WERI-Rb-1 (cell line): ENCODE results near the gene TMEM201.

Experiments
- DNase-seq: peaks from one replicate; pipeline ENCODE4 v3.0.0-alpha.2; 2020
- H3K27ac ChIP-seq: fragments of 250-450 bp; sonication (Bioruptor Pico); 2 replicates; pipeline ENCODE4 v1.5.1; 2020; ENCODE audit warnings: mild to moderate bottlenecking, moderate library complexity
- H3K27me3 ChIP-seq: fragments of 250-450 bp; sonication (Bioruptor Pico); 2 replicates; pipeline ENCODE4 v1.5.1; 2021; ENCODE audit warnings: mild to moderate bottlenecking, low read depth, moderate library complexity; ENCODE audit not compliant: insufficient read depth, severe bottlenecking
- H3K36me3 ChIP-seq: fragments of 250-450 bp; sonication (Bioruptor Pico); 2 replicates; pipeline ENCODE4 v1.5.1; 2020; ENCODE audit warnings: mild to moderate bottlenecking, moderate library complexity
- H3K4me3 ChIP-seq: 2 replicates; pipeline ENCODE4 v1.5.1; 2011; ENCODE audit warnings: low read depth, mild to moderate bottlenecking, control low read depth, low read length
- H3K9me3 ChIP-seq: fragments of 250-450 bp; sonication (Bioruptor Pico); 2 replicates; pipeline ENCODE4 v1.5.1; 2021; ENCODE audit warnings: mild to moderate bottlenecking, moderate library complexity; ENCODE audit not compliant: severe bottlenecking
- CTCF ChIP-seq: IDR thresholded peaks from 2 replicates; pipeline ENCODE4 v1.5.1; 2011; ENCODE audit warnings: low read depth, mild to moderate bottlenecking, control low read depth, inconsistent platforms, low read length

TMEM201 gene

DNA sequence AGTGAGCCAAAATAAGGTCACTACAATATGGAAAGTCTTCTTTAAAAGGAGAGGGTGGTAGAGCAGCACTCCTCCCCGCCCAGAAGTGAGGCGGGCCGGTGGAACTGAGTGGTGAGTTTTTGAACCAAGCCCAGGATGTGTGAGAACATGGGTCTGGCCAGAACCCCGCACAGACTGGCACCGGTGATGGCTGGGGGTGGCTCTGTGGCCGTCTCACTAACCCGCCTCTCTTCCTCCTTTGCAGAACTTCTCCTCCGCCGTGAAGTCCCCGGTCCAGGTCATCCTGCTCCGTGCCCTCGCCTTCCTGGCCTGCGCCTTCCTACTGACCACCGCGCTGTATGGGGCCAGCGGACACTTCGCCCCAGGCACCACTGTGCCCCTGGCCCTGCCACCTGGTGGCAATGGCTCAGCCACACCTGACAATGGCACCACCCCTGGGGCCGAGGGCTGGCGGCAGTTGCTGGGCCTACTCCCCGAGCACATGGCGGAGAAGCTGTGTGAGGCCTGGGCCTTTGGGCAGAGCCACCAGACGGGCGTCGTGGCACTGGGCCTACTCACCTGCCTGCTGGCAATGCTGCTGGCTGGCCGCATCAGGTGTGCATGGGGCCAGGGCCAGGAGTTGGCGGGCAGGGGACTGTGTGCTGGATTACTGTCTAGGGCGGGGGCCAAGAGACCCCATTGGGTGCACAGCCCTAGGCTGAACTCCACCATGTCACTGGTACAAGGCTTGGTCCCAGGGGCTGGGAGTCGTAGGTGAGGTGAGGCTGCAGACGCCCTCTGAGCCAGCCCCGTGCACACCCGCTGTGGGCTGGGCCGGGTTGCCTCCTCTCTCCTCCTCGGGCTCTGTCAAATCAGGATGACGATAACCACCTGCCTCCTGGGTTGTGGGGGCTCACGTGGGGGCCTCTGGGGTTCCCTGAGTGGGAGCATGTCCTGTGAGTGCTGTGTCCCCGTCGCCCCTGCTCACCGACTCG, 12.4 kb downstream of the TMEM201 start:
- peaks cover 98% of the 10 kb centered on the region for H3K36me3 ChIP-seq
- no peak for DNase-seq
- no peaks in the 10 kb centered on the region for H3K9me3 ChIP-seq
- no peak overlapping the region for H3K4me3 ChIP-seq
- no peak overlapping the region for H3K27ac ChIP-seq
- TF ChIP-seq CTCF: no peak
- no peaks in the 10 kb centered on the region for H3K27me3 ChIP-seq

GRCh38 chr1:9601942-9602793, 13.5 kb downstream of the TMEM201 start:
- Histone ChIP-seq H3K9me3 (no peaks in the 10 kb centered on the region), H3K27me3 (no peaks in the 10 kb centered on the region), H3K27ac (no peak overlapping the region), H3K4me3 (no peak overlapping the region), H3K36me3 (peaks cover 89% of the 10 kb centered on the region)
- no peak for TF ChIP-seq CTCF
- DNase-seq: no peak

DNA sequence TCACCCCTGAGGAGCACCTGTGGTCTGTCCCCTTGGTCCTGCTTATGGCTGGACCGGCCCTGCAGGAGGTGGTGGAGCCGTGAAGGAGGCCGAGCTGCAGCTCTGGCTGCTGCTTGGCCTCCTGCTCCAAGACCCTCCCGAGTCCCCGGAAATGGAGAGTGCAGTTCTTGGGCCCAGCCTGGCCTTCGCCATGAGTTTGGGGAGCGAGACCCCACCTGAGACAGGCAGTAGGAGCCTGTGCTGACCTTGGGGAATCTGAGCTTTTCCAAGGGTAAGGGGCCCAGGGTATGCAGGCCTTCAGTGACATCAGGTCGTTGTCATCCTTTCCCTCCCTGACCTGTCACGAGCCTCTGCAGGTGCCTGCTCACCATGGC, 14.1 kb downstream of the TMEM201 start:
- no peak for DNase-seq
- Histone ChIP-seq H3K27ac (no peak overlapping the region), H3K36me3 (peaks cover 88% of the 10 kb centered on the region), H3K4me3 (no peak overlapping the region), H3K9me3 (no peaks in the 10 kb centered on the region), H3K27me3 (no peaks in the 10 kb centered on the region)
- no peak for TF ChIP-seq CTCF

DNA sequence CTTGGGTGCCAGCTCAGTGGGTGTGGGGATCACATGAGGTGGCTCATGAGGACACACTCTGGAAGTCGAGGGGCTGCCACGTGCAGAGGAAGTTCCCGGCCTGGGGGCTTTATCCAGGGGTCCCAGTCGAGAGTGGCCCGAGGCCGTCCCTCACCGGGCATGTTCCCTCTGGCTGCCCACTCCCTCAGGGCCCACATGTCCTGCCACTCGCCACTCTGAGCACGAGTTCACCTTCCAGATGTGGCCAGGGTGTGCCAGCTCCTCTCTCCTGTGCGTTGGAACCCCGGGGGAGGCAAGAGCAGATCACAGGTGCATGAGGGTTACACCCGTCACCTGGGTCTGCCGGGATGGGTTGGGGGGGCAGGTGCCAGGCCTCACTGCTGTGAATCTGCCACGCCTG, 14.6 kb downstream of the TMEM201 start:
- Histone ChIP-seq H3K27ac (no peak overlapping the region), H3K9me3 (no peaks in the 10 kb centered on the region), H3K4me3 (no peak overlapping the region), H3K36me3 (peaks cover 88% of the 10 kb centered on the region), H3K27me3 (no peaks in the 10 kb centered on the region)
- DNase-seq: no peak
- TF ChIP-seq CTCF: no peak

DNA sequence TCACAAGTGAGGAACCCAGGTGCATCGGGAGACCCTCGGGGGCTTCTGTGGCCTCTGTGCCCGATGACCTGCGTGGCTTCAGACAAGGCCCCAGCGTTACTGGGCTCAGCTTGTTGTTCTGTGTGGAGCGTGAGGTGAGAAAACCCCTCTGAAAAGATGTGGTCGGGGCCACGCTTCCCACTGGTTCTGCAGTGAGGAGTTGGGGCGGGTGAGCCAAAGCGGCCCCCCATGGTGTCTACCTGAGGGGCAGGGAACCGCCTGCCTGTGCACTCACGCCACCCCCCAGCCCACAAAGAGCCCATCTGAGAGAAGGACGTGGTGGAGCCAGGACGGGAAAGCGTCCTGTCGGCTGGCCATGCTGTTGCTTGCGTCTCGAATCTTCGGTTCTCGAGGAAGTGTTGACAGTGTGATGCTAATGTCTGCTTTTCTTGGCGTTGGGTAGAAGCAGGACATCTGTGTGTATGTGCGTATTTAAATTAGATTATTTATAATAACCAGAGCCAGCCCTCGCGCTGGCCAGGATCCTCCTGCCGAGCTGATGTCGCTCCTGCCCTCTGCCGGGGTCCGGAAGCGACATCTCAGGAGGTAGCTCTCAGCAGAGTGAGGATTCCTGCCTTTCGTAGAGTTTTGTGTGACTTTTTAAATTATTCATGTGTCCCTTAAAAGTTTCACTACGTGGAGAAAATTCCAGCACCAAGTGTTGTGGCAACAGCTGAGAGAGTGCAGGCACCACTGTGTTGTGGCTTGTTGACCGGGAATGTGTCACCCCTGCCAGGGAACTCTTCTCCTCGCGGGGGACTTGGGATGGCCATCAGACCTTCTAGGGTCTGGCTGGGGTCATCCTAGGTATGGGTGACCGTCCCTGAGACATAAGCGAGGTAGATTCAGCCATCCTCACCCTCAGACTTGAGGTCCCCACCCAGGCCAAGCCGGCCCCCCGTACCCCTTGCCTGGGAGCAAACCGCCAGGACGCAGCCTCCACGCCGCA, 15.3 kb downstream of the TMEM201 start:
- no peak overlapping the region for H3K27ac ChIP-seq

More for the DNA sequence above, 15.3 kb downstream of the TMEM201 start:
- TF ChIP-seq CTCF: no peak
- DNase-seq: no peak
- H3K27me3 ChIP-seq: no peaks in the 10 kb centered on the region
- H3K4me3 ChIP-seq: no peak overlapping the region
- peaks cover 87% of the 10 kb centered on the region for H3K36me3 ChIP-seq
- H3K9me3 ChIP-seq: no peaks in the 10 kb centered on the region
